ENCODE data around the gene PCGF3.
"Not testable (repeated sequence)": the region's sequence is repeated elsewhere in the genome, so short reads cannot be mapped to it uniquely, and the experiment has no call there.

Gene PCGF3

GRCh38 chr4:780255-780654 lies 74.6 kb downstream of the PCGF3 start:
- DNase-seq = not testable (repeated sequence)

- no peak for DNase-seq
Observed at GRCh38 chr4:780716-781492, 75.3 kb downstream of the PCGF3 start.

GRCh38 chr4:781493-782216 lies 76.0 kb downstream of the PCGF3 start:
- peak; percentile 64 to 100 (median 98) for DNase-seq

- no peak for DNase-seq
Observed at GRCh38 chr4:784401-785331, 79.0 kb downstream of the PCGF3 start.

- DNase-seq = no peak
Observed at GRCh38 chr4:785332-786073, 79.9 kb downstream of the PCGF3 start.

- DNase-seq = no peak
Observed at GRCh38 chr4:786074-786741, 80.6 kb downstream of the PCGF3 start.

- no peak for DNase-seq
Observed at GRCh38 chr4:786861-787300, 81.2 kb downstream of the PCGF3 start.

GRCh38 chr4:787561-787981 lies 81.9 kb downstream of the PCGF3 start:
- no peak for DNase-seq

- no peak for DNase-seq
Observed at GRCh38 chr4:788006-788635, 82.5 kb downstream of the PCGF3 start.

- DNase-seq = no peak
Observed at GRCh38 chr4:788636-789297, 83.1 kb downstream of the PCGF3 start.

- DNase-seq = no peak
Observed at GRCh38 chr4:789571-790465, 84.2 kb downstream of the PCGF3 start.

GRCh38 chr4:790466-790820 lies 84.8 kb downstream of the PCGF3 start:
- no peak for DNase-seq

GRCh38 chr4:791252-791897 lies 85.7 kb downstream of the PCGF3 start:
- no peak for DNase-seq

- peak in 1 of 56 donors; percentile 28 for DNase-seq
Observed at GRCh38 chr4:791898-792625, 86.4 kb downstream of the PCGF3 start.

GRCh38 chr4:792626-793092 lies 87.0 kb downstream of the PCGF3 start:
- DNase-seq = no peak

- no peak for DNase-seq
Observed at GRCh38 chr4:793093-793861, 87.6 kb downstream of the PCGF3 start.

Data from amygdala (tissue), 56 donors.